CD4-positive, alpha-beta T cell (primary cell): ENCODE results near the gene OCIAD1. TPM values are rescaled to one million over a fixed set of nuclear protein-coding genes. Genes with fewer than 3 reads are reported as not detected.

ENCODE experiments used
- ATAC-seq: fragments of 200-7000 bp; cut with Tn5 transposase; one replicate; pipeline ENCODE4 v1.10.0; 2022; ENCODE audit warnings: mild to moderate bottlenecking; ENCODE audit not compliant: poor library complexity
- CTCF ChIA-PET: fragments of 350-600 bp; sonication (Branson Sonifier 250); formaldehyde crosslinking; loops from one replicate; lab custom pipeline; 2021; ENCODE audit warnings: antibody characterized with exemption, inconsistent platforms; lab: Charles Lee
- POLR2A ChIA-PET: fragments of 350-600 bp; sonication (Branson Sonifier 250); formaldehyde crosslinking; loops from one replicate; lab custom pipeline; 2021; ENCODE audit warnings: antibody characterized with exemption, inconsistent platforms; lab: Charles Lee
- DNase-seq, 14 experiments: peaks; one replicate each; pipeline ENCODE4 v3.0.0-alpha.2; 2013 to 2020; ENCODE audit warnings: mixed read lengths in 2 of 14
- H3K27ac ChIP-seq, 2 donors: one replicate each; pipeline versions ENCODE4 v1.5.1 to v1.7.0; 2013; ENCODE audit warnings: low read length in 2 of 2, low read depth in 1 of 2, mild to moderate bottlenecking in 1 of 2
- H3K27me3 ChIP-seq, 2 experiments: 1 replicate in 1 of 2; 2 replicates in 1 of 2; pipeline versions ENCODE4 v1.6.1 to v1.7.0; 2013; ENCODE audit warnings: low read length in 2 of 2, control low read depth in 1 of 2, mild to moderate bottlenecking in 1 of 2, moderate library complexity in 1 of 2; ENCODE audit not compliant: insufficient read depth in 2 of 2, control insufficient read depth in 1 of 2
- H3K36me3 ChIP-seq: one replicate; pipeline ENCODE4 v1.6.1; 2013; ENCODE audit warnings: low read length, control low read depth; ENCODE audit not compliant: insufficient read depth
- H3K4me1 ChIP-seq: one replicate; pipeline ENCODE4 v1.6.1; 2013; ENCODE audit warnings: low read length, control low read depth; ENCODE audit not compliant: insufficient read depth
- H3K4me3 ChIP-seq: one replicate; pipeline ENCODE4 v1.5.1; 2013; ENCODE audit warnings: mild to moderate bottlenecking, low read length, moderate library complexity
- H3K9me3 ChIP-seq, 2 experiments: 1 replicate in 1 of 2; 2 replicates in 1 of 2; pipeline versions ENCODE4 v1.6.1 to v1.7.0; 2013; ENCODE audit warnings: low read length in 2 of 2, mild to moderate bottlenecking in 2 of 2, control low read depth in 1 of 2, moderate library complexity in 1 of 2; ENCODE audit not compliant: control insufficient read depth in 1 of 2, insufficient read depth in 1 of 2
- H3K27ac Mint-ChIP-seq: one replicate; pipeline ENCODE4 v1.8.0; 2020; ENCODE audit warnings: mixed read lengths
- H3K27me3 Mint-ChIP-seq: one replicate; pipeline ENCODE4 v1.8.0; 2021; ENCODE audit warnings: mixed read lengths
- H3K36me3 Mint-ChIP-seq: one replicate; pipeline ENCODE4 v1.8.0; 2021; ENCODE audit warnings: low read depth, mixed read lengths
- H3K4me1 Mint-ChIP-seq: one replicate; pipeline ENCODE4 v1.8.0; 2021; ENCODE audit warnings: low read depth, mixed read lengths
- H3K4me3 Mint-ChIP-seq: one replicate; pipeline ENCODE4 v1.8.0; 2020; ENCODE audit warnings: mild to moderate bottlenecking, mixed read lengths
- H3K9me3 Mint-ChIP-seq: one replicate; pipeline ENCODE4 v1.8.0; 2020; ENCODE audit warnings: mixed read lengths
- CTCF ChIP-seq: fragments of 200-600 bp; IDR thresholded peaks from one replicate; pipeline ENCODE4 v1.8.0; 2022; ENCODE audit warnings: antibody characterized with exemption, mild to moderate bottlenecking
- intact Hi-C, 2 experiments: fragments of 100-400 bp; cut with DNase I in 1 of 2; cut with micrococcal nuclease in 1 of 2; formaldehyde crosslinking; loops; one replicate each; pipeline versions ENCODE4 v1.15.1 to v1.9.0; 2023 to 2025; cut with DNase I, micrococcal nuclease
- total RNA-seq, 174 experiments: library from RNA in 2 of 174; stranded (reverse) in 2 of 174; gene quantifications; one replicate each; pipeline ENCODE4 v1.2.3 and lab custom pipeline; 2021 to 2026

OCIAD1 gene
- total RNA-seq, 2 experiments from 2014 or later = 85.7 to 89.9 TPM

GRCh38 chr4:48899950-48900349, 69.1 kb downstream of the OCIAD1 start:
- Mint-ChIP-seq H3K27me3 (no peaks in the 10 kb centered on the region), H3K27ac (peak overlapping the region; percentile 5), H3K4me3 (no peak overlapping the region), H3K4me1 (peaks cover 61% of the 10 kb centered on the region), H3K36me3 (peaks cover 93% of the 10 kb centered on the region), H3K9me3 (no peaks in the 10 kb centered on the region)
- Histone ChIP-seq H3K9me3 (no peaks in the 10 kb centered on the region), H3K27ac (no peak overlapping the region), H3K27me3 (no peaks in the 10 kb centered on the region), H3K4me1 (peaks cover 13% of the 10 kb centered on the region), H3K36me3 (peaks cover 85% of the 10 kb centered on the region), H3K4me3 (no peak overlapping the region)
- ATAC-seq (no peak), DNase-seq (no peak)
- TF ChIP-seq CTCF = no peak
- CTCF ChIA-PET = no interaction called here
- POLR2A ChIA-PET = no interaction called here
- intact Hi-C loops = loop anchor here in 1 of 2 experiments (5.0 to 10.0 kb wide), 3 partner anchors 48 to 765 kb away; partner anchors contain the start of genes SLAIN2 and TXK

GRCh38 chr4:48901196-48901595, 70.3 kb downstream of the OCIAD1 start:
- intact Hi-C loops = loop anchor here in 1 of 2 experiments (5.0 to 10.0 kb wide), 3 partner anchors 49 to 766 kb away; partner anchors contain the start of genes SLAIN2 and TXK
- Mint-ChIP-seq H3K4me3 (no peak overlapping the region), H3K27ac (no peak overlapping the region), H3K27me3 (no peaks in the 10 kb centered on the region), H3K9me3 (no peaks in the 10 kb centered on the region), H3K4me1 (peaks cover 66% of the 10 kb centered on the region), H3K36me3 (peaks cover 90% of the 10 kb centered on the region)
- H3K36me3 ChIP-seq = peaks cover 73% of the 10 kb centered on the region
- DNase-seq = no peak
- no peak overlapping the region for H3K27ac ChIP-seq
- no peaks in the 10 kb centered on the region for H3K27me3 ChIP-seq
- ChIA-PET CTCF (no interaction called here), POLR2A (no interaction called here)
- H3K4me3 ChIP-seq = no peak overlapping the region
- ATAC-seq = no peak
- peaks cover 25% of the 10 kb centered on the region for H3K4me1 ChIP-seq
- TF ChIP-seq CTCF = no peak
- H3K9me3 ChIP-seq = no peaks in the 10 kb centered on the region

GRCh38 chr4:48902266-48902665, 71.4 kb downstream of the OCIAD1 start:
- intact Hi-C loops = loop anchor here in 1 of 2 experiments (5.0 to 10.0 kb wide), 3 partner anchors 50 to 767 kb away; partner anchors contain the start of genes SLAIN2 and TXK
- DNase-seq (no peak), ATAC-seq (no peak)
- Histone ChIP-seq H3K27me3 (no peaks in the 10 kb centered on the region), H3K9me3 (no peaks in the 10 kb centered on the region), H3K4me1 (peaks cover 33% of the 10 kb centered on the region), H3K36me3 (peaks cover 63% of the 10 kb centered on the region), H3K27ac (no peak overlapping the region), H3K4me3 (no peak overlapping the region)
- peak overlapping the region; percentile 56 for H3K27ac Mint-ChIP-seq
- no peaks in the 10 kb centered on the region for H3K9me3 Mint-ChIP-seq
- H3K4me3 Mint-ChIP-seq = no peak overlapping the region
- peaks cover 85% of the 10 kb centered on the region for H3K36me3 Mint-ChIP-seq
- no peak for TF ChIP-seq CTCF
- ChIA-PET POLR2A (no interaction called here), CTCF (no interaction called here)
- H3K27me3 Mint-ChIP-seq = no peaks in the 10 kb centered on the region
- H3K4me1 Mint-ChIP-seq = peaks cover 76% of the 10 kb centered on the region
